Left lung (tissue), 10 donors: ENCODE results near the gene TOP2A. TPM values are rescaled to one million over a fixed set of nuclear protein-coding genes. Genes with fewer than 3 reads are reported as not detected.

Experiments
- ATAC-seq: fragments of 200-7000 bp; cut with Tn5 transposase; one replicate; pipeline ENCODE4 v1.9.1; 2020; ENCODE audit warnings: moderate library complexity
- DNase-seq, 4 donors: peaks; one replicate each; pipeline ENCODE4 v3.0.0-alpha.2; 2013 to 2020
- H3K27ac ChIP-seq, 2 donors: fragments of 200-600 bp; sonication (generic) in 1 of 2; one replicate each; pipeline versions ENCODE4 v1.5.0 to v1.8.0; 2020 to 2021
- H3K27me3 ChIP-seq, 2 donors: fragments of 200-600 bp; sonication (generic) in 1 of 2; one replicate each; pipeline versions ENCODE4 v1.5.0 to v1.8.0; 2020 to 2021
- H3K36me3 ChIP-seq, 2 donors: fragments of 200-600 bp; sonication (generic) in 1 of 2; one replicate each; pipeline versions ENCODE4 v1.5.0 to v1.8.0; 2020 to 2021
- H3K4me1 ChIP-seq, 2 donors: fragments of 200-600 bp; one replicate each; pipeline ENCODE4 v1.8.0; 2021
- H3K4me3 ChIP-seq, 2 donors: fragments of 200-600 bp; sonication (generic) in 1 of 2; one replicate each; pipeline versions ENCODE4 v1.5.0 to v1.8.0; 2020 to 2021; ENCODE audit warnings: mild to moderate bottlenecking in 1 of 2
- H3K9me3 ChIP-seq, 2 donors: fragments of 200-600 bp; sonication (generic) in 1 of 2; one replicate each; pipeline versions ENCODE4 v1.5.0 to v1.8.0; 2020 to 2021
- CTCF ChIP-seq, 2 donors: fragments of 200-600 bp; sonication (generic) in 1 of 2; IDR thresholded peaks; one replicate each; pipeline versions ENCODE4 v1.5.0 to v1.8.0; 2021; ENCODE audit warnings: antibody characterized with exemption in 2 of 2
- intact Hi-C, 2 donors: fragments of 100-400 bp; cut with DNase I; formaldehyde crosslinking; loops; one replicate each; pipeline versions ENCODE4 v1.11.2 to v1.14.2; 2022
- polyA plus RNA-seq, 6 donors: library from polyadenylated mRNA; unstranded; fragments of 120-200 nt; gene quantifications; one replicate each; pipeline ENCODE4 v1.2.1, GENCODE V29; 2013; ENCODE audit not compliant: insufficient read length in 6 of 6
- total RNA-seq, 2 donors: library from RNA; stranded (reverse); fragmentation: NEBNext Ultra II Directional; extraction: Animal tissue kit (Norgen Biotek cat#: 25700); gene quantifications; one replicate each; pipeline ENCODE4 v1.2.1, GENCODE V29; 2021
- donor health status: DM: no; HTN: yes; CAD: no.
- donor health status: DM: no; HTN: no; CAD: no.

Gene TOP2A
- total and polyA plus RNA-seq, 8 donors = 18.1 to 314 (median 139) TPM

GRCh38 chr17:40366861-40367518 is 50.7 kb downstream of the TOP2A start:
- intact Hi-C loops = no loop called here
- Histone ChIP-seq H3K27ac (no peak overlapping the region), H3K9me3 (no peaks in the 10 kb centered on the region), H3K36me3 (no peaks in the 10 kb centered on the region), H3K4me1 (peaks cover 0 to 26% of the 10 kb centered on the region in 2 donors), H3K4me3 (no peak overlapping the region), H3K27me3 (peaks cover 0 to 26% of the 10 kb centered on the region in 2 donors)
- ATAC-seq (no peak), DNase-seq (no peak)
- TF ChIP-seq CTCF (IDR thresholded peaks at IDR 0.05) = no peak

- H3K27me3 ChIP-seq = peaks cover 0 to 33% of the 10 kb centered on the region in 2 donors
- DNase-seq (no peak), ATAC-seq (no peak)
- H3K9me3 ChIP-seq = no peaks in the 10 kb centered on the region
- no peaks in the 10 kb centered on the region for H3K36me3 ChIP-seq
- H3K27ac ChIP-seq = no peak overlapping the region
- no peak overlapping the region for H3K4me3 ChIP-seq
- H3K4me1 ChIP-seq = peaks cover 0 to 26% of the 10 kb centered on the region in 2 donors
- intact Hi-C loops = no loop called here
- no peak for TF ChIP-seq CTCF (IDR thresholded peaks at IDR 0.05)
These were observed 51.4 kb downstream of the TOP2A start for GRCh38 chr17:40366076-40366860.

- H3K36me3 ChIP-seq = no peaks in the 10 kb centered on the region
- ATAC-seq = no peak
- H3K9me3 ChIP-seq = no peaks in the 10 kb centered on the region
- DNase-seq = no peak
- no peak for TF ChIP-seq CTCF (IDR thresholded peaks at IDR 0.05)
- intact Hi-C loops = loop anchor here in 1 of 2 donors (5.0 kb wide), 1 partner anchor 167 kb away; no protein-coding TSS in a partner anchor
- H3K4me3 ChIP-seq = no peak overlapping the region
- H3K4me1 ChIP-seq = peaks cover 0 to 26% of the 10 kb centered on the region in 2 donors
- peaks cover 0 to 44% of the 10 kb centered on the region in 2 donors for H3K27me3 ChIP-seq
- peak overlapping the region in 1 of 2 donors; percentile 41 for H3K27ac ChIP-seq
These were observed 52.8 kb downstream of the TOP2A start for GRCh38 chr17:40364906-40365305.

GRCh38 chr17:40364121-40364861 is 53.4 kb downstream of the TOP2A start, which contains the start of gene GJD3:
Gene GJD3, minus strand, starts transcription at chr17:40364737. Its CDS starts 922 bp downstream, at chr17:40363815.
- intact Hi-C loops = loop anchor here in 1 of 2 donors (5.0 kb wide), 1 partner anchor 168 kb away; no protein-coding TSS in a partner anchor
- peak within 1 kb of the TSS in 1 of 2 donors; percentile 41 for H3K27ac ChIP-seq

More at GRCh38 chr17:40364121-40364861, 53.4 kb downstream of the TOP2A start, which contains the start of gene GJD3:
- Histone ChIP-seq H3K9me3 (no peaks in the 10 kb centered on the region), H3K27me3 (peaks cover 0 to 45% of the 10 kb centered on the region in 2 donors), H3K4me3 (peak within 1 kb of the TSS; percentile 49 to 54), H3K4me1 (peaks cover 0 to 26% of the 10 kb centered on the region in 2 donors), H3K36me3 (no peaks in the 10 kb centered on the region)
- DNase-seq (no peak), ATAC-seq (no peak)
- TF ChIP-seq CTCF (IDR thresholded peaks at IDR 0.05) = no peak
